ENCODE data around the gene EIF4H.

DNA sequence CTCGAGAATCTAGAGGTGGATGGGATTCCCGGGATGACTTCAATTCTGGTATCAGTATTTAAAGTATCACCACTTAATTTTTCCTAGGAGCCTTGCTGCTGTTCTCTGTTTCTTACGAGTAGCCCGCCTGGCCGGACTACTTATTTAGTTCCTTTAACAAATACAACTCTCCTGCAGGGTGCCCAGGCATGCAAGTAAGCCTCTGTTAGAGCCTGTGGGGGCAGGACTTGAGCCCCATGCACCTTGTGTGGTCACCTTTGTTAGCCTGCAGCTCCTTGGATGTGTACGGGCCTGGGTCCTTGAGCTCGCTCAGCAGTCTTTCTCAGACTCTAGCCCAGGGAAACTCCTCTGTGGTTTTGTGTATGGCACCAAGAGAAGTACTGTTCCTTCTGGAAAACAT is 16.1 kb downstream of the EIF4H start:
- TF ChIP-seq, protein P1, sequence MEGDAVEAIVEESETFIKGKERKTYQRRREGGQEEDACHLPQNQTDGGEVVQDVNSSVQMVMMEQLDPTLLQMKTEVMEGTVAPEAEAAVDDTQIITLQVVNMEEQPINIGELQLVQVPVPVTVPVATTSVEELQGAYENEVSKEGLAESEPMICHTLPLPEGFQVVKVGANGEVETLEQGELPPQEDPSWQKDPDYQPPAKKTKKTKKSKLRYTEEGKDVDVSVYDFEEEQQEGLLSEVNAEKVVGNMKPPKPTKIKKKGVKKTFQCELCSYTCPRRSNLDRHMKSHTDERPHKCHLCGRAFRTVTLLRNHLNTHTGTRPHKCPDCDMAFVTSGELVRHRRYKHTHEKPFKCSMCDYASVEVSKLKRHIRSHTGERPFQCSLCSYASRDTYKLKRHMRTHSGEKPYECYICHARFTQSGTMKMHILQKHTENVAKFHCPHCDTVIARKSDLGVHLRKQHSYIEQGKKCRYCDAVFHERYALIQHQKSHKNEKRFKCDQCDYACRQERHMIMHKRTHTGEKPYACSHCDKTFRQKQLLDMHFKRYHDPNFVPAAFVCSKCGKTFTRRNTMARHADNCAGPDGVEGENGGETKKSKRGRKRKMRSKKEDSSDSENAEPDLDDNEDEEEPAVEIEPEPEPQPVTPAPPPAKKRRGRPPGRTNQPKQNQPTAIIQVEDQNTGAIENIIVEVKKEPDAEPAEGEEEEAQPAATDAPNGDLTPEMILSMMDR (conservative IDR thresholded peaks at IDR 0.05; ENCODE audit: low read depth, low read length): no peak
- TF ChIP-seq EZH2 (IDR thresholded peaks at IDR 0.05; ENCODE audit: low read length, unreplicated experiment) (no peak), EZH2phosphoT487 (IDR thresholded peaks at IDR 0.05; ENCODE audit: borderline replicate concordance, low read length) (no peak)

Measured in PC-3 (cell line).